ENCODE measurements around the gene RPTOR.

GRCh38 chr17:80727409-80727755, 182.7 kb downstream of the RPTOR start:
- TF ChIP-seq POLR2AphosphoS5 (IDR thresholded peaks at IDR 0.05; ENCODE audit: borderline replicate concordance, low read depth, low read length) = no peak
- TF ChIP-seq EZH2 (IDR thresholded peaks at IDR 0.05) = no peak
- no peak for TF ChIP-seq FOXP2 (optimal IDR thresholded peaks at IDR 0.05; ENCODE audit: control extremely low read depth, extremely low read length, insufficient read depth)
